SHP77 (cell line): Measurements from ENCODE around the gene NECTIN1.
A peak's percentile ranks its signal among the peaks of the same experiment; 100 is the strongest.

Experiments
- DNase-seq, 2 experiments: peaks; one replicate each; lab custom pipeline; 2025; lab: John Stamatoyannopoulos, UW

Gene NECTIN1

GRCh38 chr11:119712459-119713358, 16.3 kb downstream of the NECTIN1 start:
- no peak for DNase-seq

- no peak for DNase-seq
These were observed 17.0 kb downstream of the NECTIN1 start for GRCh38 chr11:119712006-119712405.

- no peak for DNase-seq
These were observed 17.5 kb downstream of the NECTIN1 start for GRCh38 chr11:119711476-119711875.

- DNase-seq: no peak
These were observed 18.6 kb downstream of the NECTIN1 start for GRCh38 chr11:119710417-119710816.

GRCh38 chr11:119709638-119710346, 19.2 kb downstream of the NECTIN1 start:
- DNase-seq: no peak

- no peak for DNase-seq
These were observed 19.8 kb downstream of the NECTIN1 start for GRCh38 chr11:119709171-119709570.

- DNase-seq: no peak
These were observed 20.6 kb downstream of the NECTIN1 start for GRCh38 chr11:119708384-119708783.

- DNase-seq: no peak
These were observed 22.1 kb downstream of the NECTIN1 start for GRCh38 chr11:119706887-119707286.

GRCh38 chr11:119706029-119706428, 23.0 kb downstream of the NECTIN1 start:
- DNase-seq: no peak

- DNase-seq: no peak
These were observed 23.6 kb downstream of the NECTIN1 start for GRCh38 chr11:119705362-119705761.

- DNase-seq: no peak
These were observed 24.2 kb downstream of the NECTIN1 start for GRCh38 chr11:119704849-119705248.

GRCh38 chr11:119701591-119702549, 27.1 kb downstream of the NECTIN1 start:
- no peak for DNase-seq

- no peak for DNase-seq
These were observed 28.3 kb downstream of the NECTIN1 start for GRCh38 chr11:119700536-119701346.

- DNase-seq: no peak
These were observed 29.0 kb downstream of the NECTIN1 start for GRCh38 chr11:119700030-119700429.

- DNase-seq: no peak
These were observed 29.8 kb downstream of the NECTIN1 start for GRCh38 chr11:119699227-119699626.

GRCh38 chr11:119697882-119698281, 31.1 kb downstream of the NECTIN1 start:
- no peak for DNase-seq

GRCh38 chr11:119697445-119697844, 31.6 kb downstream of the NECTIN1 start:
- no peak for DNase-seq

GRCh38 chr11:119696378-119697222, 32.4 kb downstream of the NECTIN1 start:
- DNase-seq: no peak

GRCh38 chr11:119694334-119694733, 34.7 kb downstream of the NECTIN1 start:
- DNase-seq: peak in 1 of 2 experiments; percentile 19

- DNase-seq: peak in 1 of 2 experiments; percentile 36
These were observed 35.7 kb downstream of the NECTIN1 start for GRCh38 chr11:119693253-119693815.
